HEK293 (cell line): Measurements from ENCODE around the gene TNFRSF4.

Source experiments
- ZBTB1 ChIP-seq: fragments of 450-650 bp; formaldehyde crosslinking; IDR thresholded peaks from 2 replicates; pipeline ENCODE4 v1.5.1; 2016; ENCODE audit warnings: missing biosample characterization, missing genetic modification characterization
- TF ChIP-seq, protein P1 (sequence below): sonication (generic); formaldehyde crosslinking; IDR thresholded peaks from 2 replicates; pipeline ENCODE4 v1.8.1; 2022; ENCODE audit warnings: mild to moderate bottlenecking, moderate library complexity, missing genetic modification reagents

DNA sequence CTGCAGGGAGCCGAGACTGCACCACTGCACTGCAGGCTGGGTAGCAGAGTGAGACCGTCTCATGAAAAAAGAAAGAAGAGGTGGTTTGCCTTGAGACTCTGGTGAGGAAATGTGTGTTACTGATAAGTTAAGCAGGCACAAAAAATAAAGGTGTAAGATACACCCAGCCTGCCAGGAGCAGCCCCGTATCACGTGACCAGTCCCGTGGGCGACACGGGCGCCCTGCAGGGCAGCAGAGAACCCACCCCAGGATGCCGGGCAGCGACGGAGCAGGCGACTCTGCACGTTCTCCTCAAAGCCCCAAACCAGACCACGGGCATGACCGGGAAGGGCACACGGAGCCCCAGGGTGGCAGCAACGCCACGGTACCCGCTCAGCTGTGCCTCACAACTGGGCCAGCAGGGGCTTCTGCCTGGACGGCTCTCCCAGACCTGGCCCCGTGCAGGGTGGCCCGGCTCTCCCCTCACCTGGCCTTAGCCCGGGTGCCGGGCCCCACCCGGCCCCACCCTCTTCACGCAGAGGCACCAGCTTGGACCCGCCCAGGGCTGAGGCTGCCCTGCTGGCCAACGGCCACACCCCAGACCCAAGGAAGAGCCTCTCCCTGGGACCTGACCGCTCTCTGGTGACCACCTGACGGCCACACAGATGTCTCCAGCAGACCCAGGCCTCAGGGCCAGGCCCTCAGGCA is 8.1 kb upstream of the TNFRSF4 start:
- no peak for TF ChIP-seq ZBTB1 (tag by site-specific recombination)
- TF ChIP-seq, protein P1, sequence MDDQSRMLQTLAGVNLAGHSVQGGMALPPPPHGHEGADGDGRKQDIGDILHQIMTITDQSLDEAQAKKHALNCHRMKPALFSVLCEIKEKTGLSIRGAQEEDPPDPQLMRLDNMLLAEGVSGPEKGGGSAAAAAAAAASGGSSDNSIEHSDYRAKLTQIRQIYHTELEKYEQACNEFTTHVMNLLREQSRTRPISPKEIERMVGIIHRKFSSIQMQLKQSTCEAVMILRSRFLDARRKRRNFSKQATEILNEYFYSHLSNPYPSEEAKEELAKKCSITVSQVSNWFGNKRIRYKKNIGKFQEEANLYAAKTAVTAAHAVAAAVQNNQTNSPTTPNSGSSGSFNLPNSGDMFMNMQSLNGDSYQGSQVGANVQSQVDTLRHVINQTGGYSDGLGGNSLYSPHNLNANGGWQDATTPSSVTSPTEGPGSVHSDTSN, result no peak
